ENCODE results near the gene BNIP3. TPM values are rescaled to one million over a fixed set of nuclear protein-coding genes. Genes with fewer than 3 reads are reported as not detected.
A peak's percentile ranks its signal among the peaks of the same experiment; 100 is the strongest.

The BNIP3 gene
- total RNA-seq, 1 experiment from 2014 or later, result 37.5 TPM

- no TSS peak for BruUV-seq (replicated peaks)
- ATAC-seq (peak; percentile 46; the same call in 1 of the 2 replicates), DNase-seq (ENCODE audit: low read depth, low spot score) (no peak)
- Histone ChIP-seq H3K27ac (ENCODE audit: low read depth, low read length) (no peak overlapping the region), H3K27me3 (ENCODE audit: insufficient read depth, low read length) (no peaks in the 10 kb centered on the region), H3K36me3 (ENCODE audit: control insufficient read depth in 1 of 2, insufficient read depth in 2 of 2, low read length in 2 of 2) (peaks cover 0 to 3% of the 10 kb centered on the region in 2 experiments; a peak in 1 of 4 replicates), H2AFZ (ENCODE audit: low read depth, low read length, poor library complexity, severe bottlenecking) (no peak overlapping the region), H4K20me1 (ENCODE audit: insufficient read depth) (no peaks in the 10 kb centered on the region), H3K79me2 (ENCODE audit: insufficient read depth, low read length) (no peaks in the 10 kb centered on the region), H3K9me2 (ENCODE audit: insufficient read depth) (no peaks in the 10 kb centered on the region), H3K4me1 (ENCODE audit: control insufficient read depth in 1 of 2, insufficient read depth in 2 of 2, low read length in 2 of 2) (peaks cover 0 to 10% of the 10 kb centered on the region in 2 experiments; a peak in 2 of 4 replicates), H3K9ac (ENCODE audit: low read length) (no peak overlapping the region), H3K9me3 (ENCODE audit: control insufficient read depth in 1 of 2, insufficient read depth in 1 of 2, low read depth in 1 of 2, low read length in 2 of 2) (no peaks in the 10 kb centered on the region), H3K4me2 (ENCODE audit: low read length) (peak overlapping the region; percentile 17; the same call in 1 of the 2 replicates), H3K4me3 (replicated peaks in 1 of 2; ENCODE audit: low read depth in 1 of 2, low read length in 2 of 2) (no peak overlapping the region)
- intact Hi-C loops (cut with micrococcal nuclease), result no loop called here
- no peak for TF ChIP-seq REST (IDR thresholded peaks at IDR 0.05; ENCODE audit: low read depth)
- TF ChIP-seq JUND (IDR thresholded peaks at IDR 0.05), result 0 out of 2 replicates have a peak, but pooled peaks have one; percentile 18
- TF ChIP-seq ATF3 (IDR thresholded peaks at IDR 0.05), result no peak
- CTCF ChIA-PET, result no interaction called here
- POLR2A ChIA-PET, result no interaction called here
- RAD21 ChIA-PET (ENCODE audit: low non-redundant PET in 1 of 2, low total read pairs in 2 of 2, uncharacterized antibody in 2 of 2, unreplicated experiment in 2 of 2), result no interaction called here
Measured at GRCh38 chr10:131947631-131948347, 33.9 kb downstream of the BNIP3 start.

GRCh38 chr10:131946880-131947279, 34.8 kb downstream of the BNIP3 start:
- Histone ChIP-seq H3K4me3 (replicated peaks in 1 of 2; ENCODE audit: low read depth in 1 of 2, low read length in 2 of 2) (no peak overlapping the region), H3K27me3 (ENCODE audit: insufficient read depth, low read length) (no peaks in the 10 kb centered on the region), H2AFZ (ENCODE audit: low read depth, low read length, poor library complexity, severe bottlenecking) (no peak overlapping the region), H3K4me1 (ENCODE audit: control insufficient read depth in 1 of 2, insufficient read depth in 2 of 2, low read length in 2 of 2) (peaks cover 0 to 10% of the 10 kb centered on the region in 2 experiments; a peak in 2 of 4 replicates), H3K79me2 (ENCODE audit: insufficient read depth, low read length) (no peaks in the 10 kb centered on the region), H3K27ac (ENCODE audit: low read depth, low read length) (no peak overlapping the region), H4K20me1 (ENCODE audit: insufficient read depth) (no peaks in the 10 kb centered on the region), H3K9ac (ENCODE audit: low read length) (no peak overlapping the region), H3K36me3 (ENCODE audit: control insufficient read depth in 1 of 2, insufficient read depth in 2 of 2, low read length in 2 of 2) (peaks cover 0 to 3% of the 10 kb centered on the region in 2 experiments; a peak in 1 of 4 replicates), H3K9me2 (ENCODE audit: insufficient read depth) (no peaks in the 10 kb centered on the region), H3K4me2 (ENCODE audit: low read length) (no peak overlapping the region), H3K9me3 (ENCODE audit: control insufficient read depth in 1 of 2, insufficient read depth in 1 of 2, low read depth in 1 of 2, low read length in 2 of 2) (no peaks in the 10 kb centered on the region)
- ChIA-PET POLR2A (no interaction called here), CTCF (no interaction called here), RAD21 (ENCODE audit: low non-redundant PET in 1 of 2, low total read pairs in 2 of 2, uncharacterized antibody in 2 of 2, unreplicated experiment in 2 of 2) (no interaction called here)
- ATAC-seq (no peak), DNase-seq (ENCODE audit: low read depth, low spot score) (no peak)
- BruUV-seq (replicated peaks), result no TSS peak
- intact Hi-C loops (cut with micrococcal nuclease), result no loop called here
- TF ChIP-seq EZH2 (IDR thresholded peaks at IDR 0.05), result no peak
- no peak for TF ChIP-seq POLR2AphosphoS5 (IDR thresholded peaks at IDR 0.05; ENCODE audit: low read depth, low read length)
- no peak for TF ChIP-seq ZFX (IDR thresholded peaks at IDR 0.05)
- no peak for TF ChIP-seq SP1 (IDR thresholded peaks at IDR 0.05; ENCODE audit: low read depth)
- no peak for TF ChIP-seq SRF (IDR thresholded peaks at IDR 0.05; ENCODE audit: low read depth)
- TF ChIP-seq FOSL1 (IDR thresholded peaks at IDR 0.05; ENCODE audit: low read depth), result no peak
- no peak for TF ChIP-seq YY1 (IDR thresholded peaks at IDR 0.05; ENCODE audit: extremely low read depth, insufficient replicate concordance, low read depth, low read length)
- no peak for TF ChIP-seq RAD21 (IDR thresholded peaks at IDR 0.05; ENCODE audit: low read depth)
- no peak for TF ChIP-seq EZH2phosphoT487 (IDR thresholded peaks at IDR 0.05; ENCODE audit: borderline replicate concordance)
- no peak for TF ChIP-seq SIN3A (IDR thresholded peaks at IDR 0.05; ENCODE audit: low read depth)
- TF ChIP-seq CEBPB (IDR thresholded peaks at IDR 0.05; ENCODE audit: low read depth), result no peak
- TF ChIP-seq ZNF274 (IDR thresholded peaks at IDR 0.05; ENCODE audit: low read depth, low read length), result no peak
- TF ChIP-seq CBX3 (IDR thresholded peaks at IDR 0.05; ENCODE audit: low read depth), result no peak

All from HCT116 (cell line).